ENCODE data around the gene FLAD1. TPM values are rescaled to one million over a fixed set of nuclear protein-coding genes. Genes with fewer than 3 reads are reported as not detected.

Gene FLAD1
- total and polyA plus RNA-seq, 2 experiments from 2014 or later: 74.5 to 75.0 TPM

DNA sequence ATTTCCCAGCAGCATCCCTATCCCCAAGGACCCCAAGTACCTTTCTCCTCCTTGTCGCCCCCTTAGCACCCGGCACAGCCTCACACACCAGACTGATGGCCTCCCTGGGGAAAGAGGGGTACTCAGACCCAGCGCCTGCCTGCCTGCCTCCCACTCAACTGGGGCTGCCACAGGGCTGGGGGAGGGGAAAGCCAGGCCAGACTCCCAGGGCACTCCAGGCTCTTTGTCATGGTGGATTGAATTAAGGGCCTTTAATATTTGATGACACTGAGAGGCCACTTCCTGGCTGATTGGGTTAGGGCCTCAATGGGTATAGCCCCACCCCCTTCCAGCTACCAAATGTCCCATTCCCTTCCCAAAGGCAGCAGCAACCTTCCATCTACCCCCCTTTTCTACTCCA lies 14.4 kb upstream of the FLAD1 start:
- peaks cover 40% of the 10 kb centered on the region for H3K4me1 Mint-ChIP-seq
- peaks cover 23% of the 10 kb centered on the region for H3K4me1 ChIP-seq (ENCODE audit: insufficient read depth)
- ATAC-seq (no peak), DNase-seq (ENCODE audit: low spot score) (no peak)
- H3F3A ChIP-seq (replicated peaks; ENCODE audit: low read depth): peaks cover 33% of the 10 kb centered on the region
- H3K27me3 Mint-ChIP-seq (ENCODE audit: insufficient read depth, low read depth, poor library complexity): peaks cover 14% of the 10 kb centered on the region
- peaks cover 22% of the 10 kb centered on the region for H4K20me1 ChIP-seq (replicated peaks; ENCODE audit: insufficient read depth)
- H3K9me2 ChIP-seq (ENCODE audit: insufficient read depth): no peaks in the 10 kb centered on the region
- TF ChIP-seq, protein P1, sequence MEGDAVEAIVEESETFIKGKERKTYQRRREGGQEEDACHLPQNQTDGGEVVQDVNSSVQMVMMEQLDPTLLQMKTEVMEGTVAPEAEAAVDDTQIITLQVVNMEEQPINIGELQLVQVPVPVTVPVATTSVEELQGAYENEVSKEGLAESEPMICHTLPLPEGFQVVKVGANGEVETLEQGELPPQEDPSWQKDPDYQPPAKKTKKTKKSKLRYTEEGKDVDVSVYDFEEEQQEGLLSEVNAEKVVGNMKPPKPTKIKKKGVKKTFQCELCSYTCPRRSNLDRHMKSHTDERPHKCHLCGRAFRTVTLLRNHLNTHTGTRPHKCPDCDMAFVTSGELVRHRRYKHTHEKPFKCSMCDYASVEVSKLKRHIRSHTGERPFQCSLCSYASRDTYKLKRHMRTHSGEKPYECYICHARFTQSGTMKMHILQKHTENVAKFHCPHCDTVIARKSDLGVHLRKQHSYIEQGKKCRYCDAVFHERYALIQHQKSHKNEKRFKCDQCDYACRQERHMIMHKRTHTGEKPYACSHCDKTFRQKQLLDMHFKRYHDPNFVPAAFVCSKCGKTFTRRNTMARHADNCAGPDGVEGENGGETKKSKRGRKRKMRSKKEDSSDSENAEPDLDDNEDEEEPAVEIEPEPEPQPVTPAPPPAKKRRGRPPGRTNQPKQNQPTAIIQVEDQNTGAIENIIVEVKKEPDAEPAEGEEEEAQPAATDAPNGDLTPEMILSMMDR (conservative IDR thresholded peaks at IDR 0.05; ENCODE audit: low read depth in 2 of 2): no peak
- TF ChIP-seq ZNF331 (CRISPR knock-in tag; IDR thresholded peaks at IDR 0.05; ENCODE audit: low read depth) (no peak), JUNB (IDR thresholded peaks at IDR 0.05; ENCODE audit: unreplicated experiment) (no peak), ZNF114 (CRISPR knock-in tag; IDR thresholded peaks at IDR 0.05) (no peak)
- TF ChIP-seq, protein P2, sequence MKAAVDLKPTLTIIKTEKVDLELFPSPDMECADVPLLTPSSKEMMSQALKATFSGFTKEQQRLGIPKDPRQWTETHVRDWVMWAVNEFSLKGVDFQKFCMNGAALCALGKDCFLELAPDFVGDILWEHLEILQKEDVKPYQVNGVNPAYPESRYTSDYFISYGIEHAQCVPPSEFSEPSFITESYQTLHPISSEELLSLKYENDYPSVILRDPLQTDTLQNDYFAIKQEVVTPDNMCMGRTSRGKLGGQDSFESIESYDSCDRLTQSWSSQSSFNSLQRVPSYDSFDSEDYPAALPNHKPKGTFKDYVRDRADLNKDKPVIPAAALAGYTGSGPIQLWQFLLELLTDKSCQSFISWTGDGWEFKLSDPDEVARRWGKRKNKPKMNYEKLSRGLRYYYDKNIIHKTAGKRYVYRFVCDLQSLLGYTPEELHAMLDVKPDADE (IDR thresholded peaks at IDR 0.05): no peak
- H3K4me2 ChIP-seq: peak overlapping the region; percentile 90
- peaks cover 3% of the 10 kb centered on the region; the same call in 1 of the 3 replicates for H3K9me3 Mint-ChIP-seq
- H3K79me2 ChIP-seq (replicated peaks; ENCODE audit: insufficient read depth): peaks cover 42% of the 10 kb centered on the region
- H3K36me3 ChIP-seq (ENCODE audit: insufficient read depth): peaks cover 28% of the 10 kb centered on the region
- no peaks in the 10 kb centered on the region for H3K27me3 ChIP-seq (ENCODE audit: insufficient read depth)
- peak overlapping the region; percentile 63 for H3K27ac Mint-ChIP-seq
- H3K27ac ChIP-seq (ENCODE audit: low read depth): no peak overlapping the region
- no peak overlapping the region for H2AFZ ChIP-seq
- H3K4me3 Mint-ChIP-seq: no peak overlapping the region
- H3K36me3 Mint-ChIP-seq (ENCODE audit: low read depth): peaks cover 59% of the 10 kb centered on the region
- H3K4me3 ChIP-seq: peak overlapping the region; percentile 82

DNA sequence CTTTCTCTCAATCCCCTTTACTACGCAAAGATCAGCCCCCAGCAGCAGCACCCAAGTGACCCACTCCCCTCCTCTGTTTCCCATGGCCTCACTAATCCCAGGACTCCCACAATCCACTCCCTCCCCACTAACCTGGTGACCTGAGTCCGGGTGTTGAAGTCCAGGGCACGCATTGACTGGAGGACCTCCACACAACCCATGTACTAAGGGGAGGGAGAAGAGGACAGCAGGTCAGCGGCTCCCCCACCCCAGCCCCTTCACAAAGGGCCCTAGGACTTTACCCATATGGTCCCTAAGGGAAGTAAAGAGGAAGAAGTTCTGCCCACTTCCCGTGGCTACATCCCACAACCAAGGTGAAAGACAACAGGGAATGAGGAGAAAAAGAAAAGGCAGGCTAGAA lies 13.9 kb upstream of the FLAD1 start:
- ATAC-seq: no peak
- TF ChIP-seq JUNB (IDR thresholded peaks at IDR 0.05; ENCODE audit: unreplicated experiment) (no peak), STAT1 (IDR thresholded peaks at IDR 0.05; ENCODE audit: unreplicated experiment) (no peak), ZNF331 (CRISPR knock-in tag; IDR thresholded peaks at IDR 0.05; ENCODE audit: low read depth) (no peak), ZNF114 (CRISPR knock-in tag; IDR thresholded peaks at IDR 0.05) (no peak), EZH2phosphoT487 (IDR thresholded peaks at IDR 0.05; ENCODE audit: unreplicated experiment) (no peak), NANOG (IDR thresholded peaks at IDR 0.05; ENCODE audit: borderline replicate concordance) (no peak), POLR2AphosphoS5 (IDR thresholded peaks at IDR 0.05; ENCODE audit: low read depth) (no peak)
- TF ChIP-seq, protein P1 (conservative IDR thresholded peaks at IDR 0.05; ENCODE audit: low read depth in 2 of 2): no peak
- TF ChIP-seq, protein P2 (IDR thresholded peaks at IDR 0.05): no peak
- TF ChIP-seq, protein P3, sequence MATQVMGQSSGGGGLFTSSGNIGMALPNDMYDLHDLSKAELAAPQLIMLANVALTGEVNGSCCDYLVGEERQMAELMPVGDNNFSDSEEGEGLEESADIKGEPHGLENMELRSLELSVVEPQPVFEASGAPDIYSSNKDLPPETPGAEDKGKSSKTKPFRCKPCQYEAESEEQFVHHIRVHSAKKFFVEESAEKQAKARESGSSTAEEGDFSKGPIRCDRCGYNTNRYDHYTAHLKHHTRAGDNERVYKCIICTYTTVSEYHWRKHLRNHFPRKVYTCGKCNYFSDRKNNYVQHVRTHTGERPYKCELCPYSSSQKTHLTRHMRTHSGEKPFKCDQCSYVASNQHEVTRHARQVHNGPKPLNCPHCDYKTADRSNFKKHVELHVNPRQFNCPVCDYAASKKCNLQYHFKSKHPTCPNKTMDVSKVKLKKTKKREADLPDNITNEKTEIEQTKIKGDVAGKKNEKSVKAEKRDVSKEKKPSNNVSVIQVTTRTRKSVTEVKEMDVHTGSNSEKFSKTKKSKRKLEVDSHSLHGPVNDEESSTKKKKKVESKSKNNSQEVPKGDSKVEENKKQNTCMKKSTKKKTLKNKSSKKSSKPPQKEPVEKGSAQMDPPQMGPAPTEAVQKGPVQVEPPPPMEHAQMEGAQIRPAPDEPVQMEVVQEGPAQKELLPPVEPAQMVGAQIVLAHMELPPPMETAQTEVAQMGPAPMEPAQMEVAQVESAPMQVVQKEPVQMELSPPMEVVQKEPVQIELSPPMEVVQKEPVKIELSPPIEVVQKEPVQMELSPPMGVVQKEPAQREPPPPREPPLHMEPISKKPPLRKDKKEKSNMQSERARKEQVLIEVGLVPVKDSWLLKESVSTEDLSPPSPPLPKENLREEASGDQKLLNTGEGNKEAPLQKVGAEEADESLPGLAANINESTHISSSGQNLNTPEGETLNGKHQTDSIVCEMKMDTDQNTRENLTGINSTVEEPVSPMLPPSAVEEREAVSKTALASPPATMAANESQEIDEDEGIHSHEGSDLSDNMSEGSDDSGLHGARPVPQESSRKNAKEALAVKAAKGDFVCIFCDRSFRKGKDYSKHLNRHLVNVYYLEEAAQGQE (IDR thresholded peaks at IDR 0.05; ENCODE audit: unreplicated experiment): no peak

More for the DNA sequence above, 13.9 kb upstream of the FLAD1 start:
- H3K27ac ChIP-seq (ENCODE audit: low read depth): no peak overlapping the region; the same call in 1 of the 2 replicates
- H3K36me3 ChIP-seq (ENCODE audit: insufficient read depth): peaks cover 26% of the 10 kb centered on the region
- peaks cover 3% of the 10 kb centered on the region; the same call in 1 of the 3 replicates for H3K9me3 Mint-ChIP-seq
- H3K4me3 Mint-ChIP-seq: no peak overlapping the region
- peaks cover 14% of the 10 kb centered on the region for H3K27me3 Mint-ChIP-seq (ENCODE audit: insufficient read depth, low read depth, poor library complexity)
- no peak overlapping the region for H2AFZ ChIP-seq
- DNase-seq (ENCODE audit: low spot score): no peak
- peaks cover 42% of the 10 kb centered on the region for H3K79me2 ChIP-seq (replicated peaks; ENCODE audit: insufficient read depth)
- H3K27ac Mint-ChIP-seq: peak overlapping the region; percentile 88
- peaks cover 36% of the 10 kb centered on the region for H3K4me1 Mint-ChIP-seq
- H3F3A ChIP-seq (replicated peaks; ENCODE audit: low read depth): peaks cover 31% of the 10 kb centered on the region
- H3K4me2 ChIP-seq: peak overlapping the region; percentile 90
- no peaks in the 10 kb centered on the region for H3K9me2 ChIP-seq (ENCODE audit: insufficient read depth)
- H3K4me1 ChIP-seq (ENCODE audit: insufficient read depth): peaks cover 18% of the 10 kb centered on the region
- H3K4me3 ChIP-seq: peak overlapping the region; percentile 82
- H4K20me1 ChIP-seq (replicated peaks; ENCODE audit: insufficient read depth): peaks cover 17% of the 10 kb centered on the region
- no peaks in the 10 kb centered on the region for H3K27me3 ChIP-seq (ENCODE audit: insufficient read depth)
- H3K36me3 Mint-ChIP-seq (ENCODE audit: low read depth): peaks cover 54% of the 10 kb centered on the region

All from GM23338 (cell line).